Activated T-cell treated with anti-CD3 and anti-CD28 coated beads, Interleukin-2, amount 50 U/mL, for 72 hours (primary cell): ENCODE data around the gene TXNIP. TPM values are rescaled to one million over a fixed set of nuclear protein-coding genes. Genes with fewer than 3 reads are reported as not detected.

Experiments used
- ATAC-seq, 2 donors: fragments of 150-1000 bp; cut with Tn5 transposase; replicated peaks in 1 of 2; 2 replicates each; pipeline ENCODE4 v1.10.0; 2021; ENCODE audit warnings: moderate library complexity in 2 of 2, mild to moderate bottlenecking in 1 of 2
- DNase-seq, 2 donors: peaks; one replicate each; pipeline ENCODE4 v3.0.0; 2021 to 2022; ENCODE audit warnings: mixed read lengths in 1 of 2
- H3K27ac Mint-ChIP-seq: one replicate; pipeline ENCODE4 v1.8.0; 2022; ENCODE audit warnings: mild to moderate bottlenecking, moderate library complexity, mixed read lengths
- H3K27me3 Mint-ChIP-seq: one replicate; pipeline ENCODE4 v1.8.0; 2022; ENCODE audit warnings: low read depth, mixed read lengths
- H3K36me3 Mint-ChIP-seq, 2 donors: one replicate each; pipeline ENCODE4 v1.8.0; 2022; ENCODE audit warnings: mixed read lengths in 2 of 2, mild to moderate bottlenecking in 1 of 2; ENCODE audit not compliant: insufficient read depth in 2 of 2
- H3K4me1 Mint-ChIP-seq: one replicate; pipeline ENCODE4 v1.8.0; 2022; ENCODE audit warnings: low read depth, mixed read lengths
- H3K4me3 Mint-ChIP-seq, 2 donors: one replicate each; pipeline ENCODE4 v1.8.0; 2022; ENCODE audit warnings: mild to moderate bottlenecking in 2 of 2, mixed read lengths in 2 of 2, moderate library complexity in 2 of 2
- H3K9me3 Mint-ChIP-seq, 2 donors: one replicate each; pipeline ENCODE4 v1.8.0; 2022; ENCODE audit warnings: mixed read lengths in 2 of 2
- total RNA-seq, 2 donors: library from RNA; stranded (reverse); gene quantifications; one replicate each; pipeline ENCODE4 v1.2.3, GENCODE V29; 2022

The TXNIP gene
- total RNA-seq, 2 donors from 2014 or later = 141 to 212 TPM

- ATAC-seq (peak; percentile 29 to 40), DNase-seq (peak; percentile 73 to 75)
- H3K4me3 Mint-ChIP-seq = no peak overlapping the region
- no peak overlapping the region for H3K27ac Mint-ChIP-seq
- no peaks in the 10 kb centered on the region for H3K9me3 Mint-ChIP-seq
- H3K4me1 Mint-ChIP-seq = peaks cover 21% of the 10 kb centered on the region
- no peaks in the 10 kb centered on the region for H3K27me3 Mint-ChIP-seq
- no peaks in the 10 kb centered on the region for H3K36me3 Mint-ChIP-seq
Observed at GRCh38 chr1:145977486-145978470, 18.6 kb downstream of the TXNIP start.

GRCh38 chr1:145977016-145977415, 19.4 kb downstream of the TXNIP start:
- Mint-ChIP-seq H3K4me3 (no peak overlapping the region), H3K4me1 (peaks cover 24% of the 10 kb centered on the region), H3K27me3 (no peaks in the 10 kb centered on the region)

GRCh38 chr1:145975216-145975615, 21.2 kb downstream of the TXNIP start:
- H3K4me3 Mint-ChIP-seq = no peak overlapping the region
- no peaks in the 10 kb centered on the region for H3K27me3 Mint-ChIP-seq
- no peak for ATAC-seq
- H3K4me1 Mint-ChIP-seq = peaks cover 24% of the 10 kb centered on the region
- no peak overlapping the region for H3K27ac Mint-ChIP-seq
- no peaks in the 10 kb centered on the region for H3K9me3 Mint-ChIP-seq
- DNase-seq = no peak
- no peaks in the 10 kb centered on the region for H3K36me3 Mint-ChIP-seq

More at GRCh38 chr1:145977016-145977415, 19.4 kb downstream of the TXNIP start:
- no peak for ATAC-seq
- Mint-ChIP-seq H3K36me3 (no peaks in the 10 kb centered on the region), H3K9me3 (no peaks in the 10 kb centered on the region), H3K27ac (no peak overlapping the region)
- no peak for DNase-seq

- H3K27ac Mint-ChIP-seq = no peak overlapping the region
- no peaks in the 10 kb centered on the region for H3K36me3 Mint-ChIP-seq
- no peak for ATAC-seq
Observed at GRCh38 chr1:145974721-145975120, 21.7 kb downstream of the TXNIP start.

GRCh38 chr1:145972580-145972979, 23.8 kb downstream of the TXNIP start:
- H3K27ac Mint-ChIP-seq = no peak overlapping the region
- H3K36me3 Mint-ChIP-seq = peaks cover under 1 to 5% of the 10 kb centered on the region in 2 donors
- ATAC-seq = no peak
- H3K27me3 Mint-ChIP-seq = no peaks in the 10 kb centered on the region
- no peaks in the 10 kb centered on the region for H3K9me3 Mint-ChIP-seq
- DNase-seq = no peak
- no peak overlapping the region for H3K4me3 Mint-ChIP-seq
- H3K4me1 Mint-ChIP-seq = peaks cover 30% of the 10 kb centered on the region

More at GRCh38 chr1:145974721-145975120, 21.7 kb downstream of the TXNIP start:
- H3K4me1 Mint-ChIP-seq = peaks cover 24% of the 10 kb centered on the region
- no peaks in the 10 kb centered on the region for H3K9me3 Mint-ChIP-seq
- H3K27me3 Mint-ChIP-seq = no peaks in the 10 kb centered on the region
- no peak overlapping the region for H3K4me3 Mint-ChIP-seq
- DNase-seq = no peak

GRCh38 chr1:145967288-145967687, 29.1 kb downstream of the TXNIP start:
- H3K4me3 Mint-ChIP-seq = no peak overlapping the region
- peaks cover 24% of the 10 kb centered on the region for H3K4me1 Mint-ChIP-seq
- H3K27ac Mint-ChIP-seq = no peak overlapping the region
- no peaks in the 10 kb centered on the region for H3K9me3 Mint-ChIP-seq
- H3K27me3 Mint-ChIP-seq = no peaks in the 10 kb centered on the region
- no peak for DNase-seq
- ATAC-seq = no peak
- H3K36me3 Mint-ChIP-seq = peaks cover 2 to 11% of the 10 kb centered on the region in 2 donors

- Mint-ChIP-seq H3K4me3 (peak overlapping the region; percentile 90 to 94), H3K9me3 (no peaks in the 10 kb centered on the region), H3K4me1 (peaks cover 41% of the 10 kb centered on the region), H3K27me3 (no peaks in the 10 kb centered on the region), H3K36me3 (peaks cover 2 to 11% of the 10 kb centered on the region in 2 donors), H3K27ac (peak overlapping the region; percentile 94)
- ATAC-seq (no peak), DNase-seq (no peak)
Observed at GRCh38 chr1:145965119-145965744, 31.1 kb downstream of the TXNIP start.

GRCh38 chr1:145964328-145965118, 31.9 kb downstream of the TXNIP start, which contains the start of the genes ANKRD34A and POLR3GL:
ANKRD34A (minus strand) TSS chr1:145964575; CDS start chr1:145961759, 2,816 bp downstream.
POLR3GL (plus strand) TSS chr1:145964690; CDS start chr1:145974866, 10,176 bp downstream.
- Mint-ChIP-seq H3K27me3 (no peaks in the 10 kb centered on the region), H3K36me3 (peaks cover 2 to 11% of the 10 kb centered on the region in 2 donors), H3K4me1 (peaks cover 47% of the 10 kb centered on the region), H3K27ac (peak within 1 kb of the TSS; percentile 94), H3K4me3 (peak within 1 kb of the TSS; percentile 90 to 94), H3K9me3 (no peaks in the 10 kb centered on the region)
- peak; percentile 90 to 95 for DNase-seq
- ATAC-seq = peak; percentile 89 to 91

- Mint-ChIP-seq H3K4me1 (peaks cover 58% of the 10 kb centered on the region), H3K27me3 (no peaks in the 10 kb centered on the region), H3K36me3 (peaks cover 2 to 11% of the 10 kb centered on the region in 2 donors), H3K9me3 (no peaks in the 10 kb centered on the region), H3K27ac (peak overlapping the region; percentile 94), H3K4me3 (peak overlapping the region; percentile 90 to 94)
- DNase-seq (no peak), ATAC-seq (no peak)
Observed at GRCh38 chr1:145963265-145964019, 32.9 kb downstream of the TXNIP start.

- H3K4me3 Mint-ChIP-seq = peak overlapping the region; percentile 90 to 94
- H3K36me3 Mint-ChIP-seq = peaks cover 0 to 5% of the 10 kb centered on the region in 2 donors
- H3K27ac Mint-ChIP-seq = peak overlapping the region; percentile 94
- H3K4me1 Mint-ChIP-seq = peaks cover 58% of the 10 kb centered on the region
- peak; percentile 31 to 32 for DNase-seq
- no peaks in the 10 kb centered on the region for H3K27me3 Mint-ChIP-seq
- no peaks in the 10 kb centered on the region for H3K9me3 Mint-ChIP-seq
- ATAC-seq = no peak
Observed at GRCh38 chr1:145962157-145963102, 33.9 kb downstream of the TXNIP start.

GRCh38 chr1:145961425-145962156, 34.8 kb downstream of the TXNIP start:
- H3K27ac Mint-ChIP-seq = no peak overlapping the region
- ATAC-seq (peak in 1 of 2 donors; percentile 2), DNase-seq (peak; percentile 58 to 66)
- H3K4me3 Mint-ChIP-seq = peak overlapping the region; percentile 73 to 90
- H3K36me3 Mint-ChIP-seq = peaks cover 3 to 4% of the 10 kb centered on the region in 2 donors
- H3K4me1 Mint-ChIP-seq = peaks cover 61% of the 10 kb centered on the region
- H3K27me3 Mint-ChIP-seq = no peaks in the 10 kb centered on the region
- no peaks in the 10 kb centered on the region for H3K9me3 Mint-ChIP-seq
